HG03159 (cell line): Measurements from ENCODE around the gene KCTD4.
"Not testable (repeated sequence)": the region's sequence is repeated elsewhere in the genome, so short reads cannot be mapped to it uniquely, and the experiment has no call there.

Experiments used
- ATAC-seq: cut with Tn5 transposase; IDR thresholded peaks from one replicate; pipeline ENCODE4 v1.9.1; 2021; ENCODE audit warnings: mild to moderate bottlenecking, moderate library complexity; ENCODE audit not compliant: unreplicated experiment

Gene KCTD4

DNA sequence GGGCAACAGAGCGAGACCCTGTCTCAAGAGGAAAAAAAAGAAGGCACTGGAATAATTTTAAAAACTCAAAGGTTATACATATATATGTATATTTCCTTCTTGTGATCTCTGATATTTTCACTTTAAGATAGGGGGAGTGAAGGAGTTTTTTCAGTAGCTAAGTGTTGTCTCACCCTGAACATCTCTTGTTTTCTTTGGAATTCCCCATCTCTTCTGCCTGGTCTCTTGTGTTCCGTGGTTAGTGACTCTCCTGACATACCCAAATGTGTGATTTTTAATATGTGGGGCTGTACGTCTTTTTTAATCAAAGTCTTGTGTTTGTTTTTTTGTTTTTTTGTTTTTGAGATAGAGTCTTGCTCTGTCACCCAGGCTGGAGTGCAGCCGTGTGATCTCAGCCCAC is 15.3 kb upstream of the KCTD4 start:
- ATAC-seq: no peak

DNA sequence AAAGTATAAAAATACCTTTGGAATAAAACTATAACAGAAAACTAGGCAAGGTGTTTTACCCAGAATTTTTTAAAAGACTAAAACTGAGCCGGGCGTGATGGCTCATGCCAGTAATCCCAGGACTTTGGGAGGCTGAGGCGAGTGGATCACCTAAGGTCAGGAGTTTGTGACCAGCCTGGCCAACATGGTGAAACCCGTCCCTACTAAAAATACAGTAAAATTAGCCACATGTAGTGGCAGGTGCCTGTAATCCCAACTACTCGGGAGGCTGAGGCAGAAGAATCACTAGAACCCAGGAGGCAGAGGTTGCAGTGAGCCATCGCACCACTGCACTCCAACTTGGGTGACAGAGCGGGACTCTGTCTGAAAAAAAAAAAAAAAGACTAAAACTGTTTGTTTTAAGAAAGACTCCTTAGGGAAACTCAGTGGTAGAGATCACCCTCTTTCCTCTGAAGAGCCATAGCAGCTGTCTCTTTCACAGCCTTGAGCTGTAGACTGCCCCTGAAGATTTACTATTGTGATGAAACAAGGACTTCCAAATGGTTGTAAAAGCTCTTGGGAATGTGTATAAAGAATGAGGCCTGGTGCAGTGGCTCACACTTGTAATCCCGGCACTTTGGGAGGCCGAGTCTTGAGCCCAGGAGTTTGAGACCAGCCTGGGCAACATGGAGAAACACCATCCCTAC is 14.7 kb upstream of the KCTD4 start:
- no peak for ATAC-seq

DNA sequence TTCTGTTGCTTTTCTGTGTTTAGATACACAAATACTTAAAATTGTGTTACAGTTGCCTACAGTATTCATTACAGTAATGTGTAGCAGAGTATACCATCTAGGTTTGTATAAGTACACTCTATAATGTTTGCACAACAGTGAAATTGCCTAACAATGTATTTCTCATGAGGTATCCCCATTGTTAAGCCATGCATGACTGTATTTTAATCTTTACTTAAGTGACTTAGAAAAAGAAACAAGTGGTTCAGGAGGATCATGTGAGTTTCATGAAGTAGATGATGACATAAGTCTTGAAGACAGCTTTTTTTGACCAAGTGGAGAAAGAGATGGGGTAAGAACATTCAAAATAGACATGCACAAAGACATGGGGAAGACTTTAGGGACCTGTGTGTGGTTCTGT is 8.4 kb upstream of the KCTD4 start:
- no peak for ATAC-seq

DNA sequence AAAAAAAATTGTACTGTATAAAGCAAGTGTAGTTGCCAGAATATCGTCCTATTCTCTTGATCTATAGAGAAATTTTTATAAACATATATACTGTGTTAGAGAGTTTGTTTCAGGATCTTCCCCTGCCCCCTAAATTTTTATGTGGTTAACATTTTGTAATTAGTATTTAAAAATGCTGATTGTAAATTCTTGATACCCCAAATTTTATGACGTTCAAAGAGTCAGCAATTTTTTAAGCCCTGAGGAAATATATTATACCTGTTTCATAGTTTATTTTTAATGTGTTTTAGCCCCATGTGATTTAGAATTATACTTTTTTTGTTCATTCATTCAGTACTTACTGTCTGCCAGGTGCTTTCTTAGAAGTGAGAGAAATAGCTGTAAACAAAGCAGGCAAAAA is 7.3 kb upstream of the KCTD4 start:
- ATAC-seq: no peak

DNA sequence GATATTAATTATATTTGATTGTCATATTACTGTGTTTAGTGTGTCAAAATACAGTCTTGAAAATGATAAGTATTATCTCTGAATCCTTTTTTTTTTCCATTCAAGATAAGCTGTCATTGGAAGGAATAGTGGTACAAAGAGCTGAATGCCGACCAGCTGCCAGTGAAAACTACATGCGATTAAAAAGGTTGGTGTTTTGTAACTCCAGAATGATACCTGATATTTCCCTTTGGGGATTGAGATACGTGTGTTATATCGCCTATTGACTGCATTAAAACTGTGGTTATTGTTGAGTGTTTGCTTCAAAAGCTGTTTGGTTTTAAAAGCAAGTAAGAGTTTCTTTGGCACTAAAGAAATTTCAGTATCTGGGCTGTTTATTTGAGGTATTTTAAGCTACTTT is 6.5 kb upstream of the KCTD4 start:
- no peak for ATAC-seq

DNA sequence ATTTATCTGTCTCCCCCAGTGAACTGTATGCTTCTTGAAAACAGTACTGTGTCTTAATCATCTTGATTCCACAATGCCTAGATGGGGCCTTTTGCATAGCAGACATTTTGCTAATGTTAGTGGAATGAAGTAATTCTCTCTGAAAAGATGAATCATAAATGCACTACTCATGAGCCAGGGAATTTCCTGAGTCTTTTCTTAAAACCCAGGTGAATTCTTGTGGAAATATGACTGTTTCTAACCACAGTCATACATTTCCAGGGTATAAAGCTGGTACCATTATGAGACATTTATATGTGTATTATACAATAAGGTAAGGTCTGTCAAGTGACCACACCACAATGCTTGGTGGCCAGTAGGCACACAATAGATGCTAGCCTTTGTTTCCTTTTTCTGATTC is 5.5 kb upstream of the KCTD4 start:
- peak; percentile 52 for ATAC-seq

DNA sequence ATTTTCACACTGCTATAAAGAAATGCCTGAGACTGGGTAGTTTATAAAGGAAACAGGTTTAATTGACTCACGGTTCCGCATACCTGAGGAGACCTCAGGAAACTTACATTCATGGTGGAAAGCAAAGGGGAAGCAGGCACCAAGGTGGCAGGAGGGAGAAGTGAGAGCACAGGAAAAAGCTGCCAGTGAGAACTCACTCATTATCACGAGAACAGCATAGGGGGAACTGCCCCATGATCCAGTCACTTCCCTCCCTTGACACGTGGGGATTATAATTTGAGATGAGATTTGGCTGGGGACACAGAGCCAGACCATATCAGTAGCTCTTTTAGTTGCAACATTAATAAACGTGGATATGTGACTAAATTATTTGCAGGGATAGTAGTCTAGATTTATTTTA is 4.3 kb upstream of the KCTD4 start:
- no peak for ATAC-seq

DNA sequence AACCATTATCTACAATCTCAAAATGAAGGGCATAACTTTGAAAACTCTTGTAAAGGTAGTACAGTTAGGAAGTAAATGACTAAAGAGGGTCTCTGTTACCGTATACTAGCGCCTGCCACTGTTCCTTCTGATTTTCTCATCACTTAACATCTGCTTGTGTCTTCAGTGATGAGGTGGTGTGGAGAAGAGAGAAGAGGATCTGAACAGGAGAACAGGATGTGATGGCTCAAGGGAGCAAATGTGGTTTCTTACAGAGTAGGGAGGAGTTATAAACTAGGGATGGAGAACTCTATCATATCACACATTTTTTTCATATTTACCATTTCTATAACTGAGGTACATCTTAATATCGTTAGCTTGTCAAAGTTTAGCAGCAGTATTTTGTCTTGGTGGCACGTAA is 1.1 kb downstream of the KCTD4 start:
- no peak for ATAC-seq

DNA sequence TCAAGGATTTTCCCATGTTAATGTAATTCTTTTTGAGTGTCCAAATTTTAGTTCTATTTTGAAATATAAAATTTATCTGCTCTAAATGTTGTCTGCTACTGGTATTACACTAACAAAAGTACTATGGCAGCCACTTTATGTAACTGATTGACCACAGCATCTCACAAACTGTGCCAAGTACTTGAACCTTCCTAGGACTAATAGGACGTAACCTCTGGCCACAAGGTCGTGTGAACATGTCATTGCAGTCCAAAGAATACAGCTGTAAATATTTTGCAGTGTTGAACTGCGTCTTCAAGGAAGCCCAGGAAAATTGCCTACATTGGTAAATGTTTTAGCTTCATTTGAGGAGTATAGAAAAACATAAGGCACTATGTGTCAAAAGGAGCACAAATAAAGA is 1.9 kb downstream of the KCTD4 start:
- no peak for ATAC-seq

DNA sequence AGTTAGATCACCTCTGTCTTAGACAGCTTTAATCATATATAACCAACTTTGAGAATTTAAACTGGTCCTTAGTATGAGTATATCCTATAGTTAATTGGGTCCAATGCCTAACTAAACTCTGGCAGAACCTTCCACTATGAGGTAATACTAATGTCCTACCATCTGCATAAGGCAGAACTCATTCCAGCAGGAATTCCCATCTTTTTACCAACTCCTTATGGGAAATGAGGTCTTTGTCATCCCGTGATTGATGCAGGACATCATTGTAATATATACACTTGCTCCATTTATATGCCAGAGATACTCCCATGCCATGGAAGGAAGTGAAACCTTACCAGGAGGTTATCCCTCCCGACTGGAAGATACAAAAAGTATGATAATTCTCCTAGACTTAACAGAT is 2.8 kb downstream of the KCTD4 start:
- no peak for ATAC-seq

DNA sequence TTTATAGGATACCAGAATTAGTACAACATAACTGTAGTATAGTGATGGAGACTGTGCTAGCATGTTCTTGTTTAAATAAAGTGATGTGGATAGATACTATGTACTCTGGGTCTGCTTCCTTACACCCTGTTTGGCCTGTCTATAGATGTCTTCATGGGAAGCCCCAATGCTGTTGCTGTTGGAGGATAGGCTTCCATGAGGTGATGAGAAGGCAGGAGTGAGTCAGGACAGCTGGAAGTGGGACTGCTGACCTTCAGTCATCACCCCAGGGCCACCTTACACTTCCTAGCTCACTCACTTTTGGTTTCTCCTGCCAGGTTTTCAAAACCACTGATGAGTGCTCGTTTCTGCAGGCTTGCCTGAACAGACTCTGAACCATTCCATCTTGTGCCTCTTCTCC is 4.2 kb downstream of the KCTD4 start:
- ATAC-seq: no peak

DNA sequence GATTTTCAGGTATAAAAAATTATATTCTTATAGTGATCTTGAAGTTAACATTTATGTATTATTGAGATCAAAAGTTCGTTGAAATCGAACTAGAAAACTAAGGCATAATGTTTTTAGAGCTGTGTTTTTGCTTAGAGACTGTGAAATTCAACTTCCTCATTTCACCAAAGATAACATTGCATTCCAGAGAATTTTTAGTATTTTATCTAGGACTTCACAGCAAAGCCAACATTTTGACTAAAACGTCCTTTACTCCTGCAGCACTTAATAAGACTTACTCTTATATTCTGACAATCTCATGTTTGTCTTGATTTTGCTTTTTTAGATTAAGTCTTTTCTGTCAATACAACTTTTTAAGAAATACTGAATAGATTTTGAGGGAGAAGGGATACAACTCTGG is 4.7 kb downstream of the KCTD4 start:
- ATAC-seq: no peak

DNA sequence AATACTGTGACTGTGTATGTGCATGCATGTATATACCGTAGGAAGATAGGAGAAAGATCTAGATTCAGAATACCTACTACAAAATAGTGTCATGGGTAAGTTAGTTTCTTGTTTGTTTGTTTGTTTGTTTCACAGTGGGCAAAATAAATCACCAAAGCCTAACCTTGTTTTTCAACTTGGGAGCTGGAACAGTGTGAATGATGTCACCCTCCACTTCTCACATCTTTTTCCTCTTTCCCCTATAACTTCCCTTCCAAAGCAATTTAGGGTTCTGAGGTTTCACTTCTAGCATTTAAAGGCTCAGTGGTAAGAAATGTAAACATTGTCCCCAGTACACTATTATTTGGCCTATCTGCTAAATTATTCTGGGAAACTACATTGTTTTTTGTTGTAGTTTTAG is 5.4 kb downstream of the KCTD4 start:
- ATAC-seq: no peak

DNA sequence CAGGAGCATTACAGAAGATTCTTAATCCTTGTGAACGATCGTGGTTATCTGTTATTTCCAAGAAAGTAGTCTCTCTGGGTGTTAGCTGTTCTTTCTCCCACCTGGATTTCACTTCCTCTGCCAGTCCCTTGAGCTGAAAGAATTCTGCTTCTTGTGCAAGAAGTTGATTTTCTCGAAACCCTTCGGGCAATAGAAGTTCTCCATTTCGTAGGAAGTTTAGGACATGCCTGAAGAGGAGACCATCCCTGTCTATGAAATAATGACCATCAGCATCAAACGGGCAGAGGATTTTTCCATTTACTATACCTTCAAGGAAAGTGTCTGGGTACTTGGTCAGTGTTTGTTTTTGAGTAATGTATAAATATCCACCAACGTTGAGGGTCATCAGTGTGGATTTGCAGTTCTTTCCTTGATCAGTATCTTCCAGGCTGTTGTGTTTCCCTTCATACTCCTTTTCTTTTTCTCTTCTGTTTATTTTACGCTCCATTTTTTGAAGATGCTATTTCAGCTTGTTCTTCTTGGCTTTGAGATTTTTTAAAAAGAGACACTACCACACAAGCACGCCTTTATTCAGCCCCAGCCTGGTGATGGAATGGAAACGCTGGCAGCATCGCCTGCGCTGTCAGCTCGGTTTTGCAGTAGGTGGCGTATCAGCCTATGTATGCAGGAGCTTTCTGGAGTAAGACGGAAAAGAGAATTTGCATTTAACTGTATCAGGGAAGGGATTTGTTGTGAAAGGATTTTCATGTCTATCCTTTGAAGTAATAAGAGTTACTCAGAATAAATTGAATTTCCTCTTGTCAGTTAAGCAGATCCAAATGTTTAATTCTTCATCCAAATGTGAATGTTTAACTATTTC is 6.5 kb downstream of the KCTD4 start:
- no peak for ATAC-seq

DNA sequence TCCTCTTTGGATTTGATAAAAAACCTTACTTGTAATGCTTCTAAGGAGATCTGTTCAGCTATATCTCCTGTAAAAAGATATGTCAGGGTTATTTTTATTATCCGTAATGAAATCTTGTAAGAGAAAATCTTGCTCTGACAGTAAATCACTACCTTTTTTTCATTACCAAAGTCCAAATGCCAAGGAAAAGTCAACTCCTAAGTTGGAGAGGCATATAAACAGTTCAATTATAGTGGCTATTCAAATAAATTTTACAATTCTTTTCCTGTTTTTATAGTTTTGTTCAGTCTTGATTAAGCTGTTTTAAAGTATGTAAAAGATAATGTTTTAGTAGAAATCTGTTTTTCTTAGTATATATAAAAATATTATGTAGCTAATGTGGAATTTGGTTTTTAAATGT is 9.0 kb downstream of the KCTD4 start:
- ATAC-seq: no peak

DNA sequence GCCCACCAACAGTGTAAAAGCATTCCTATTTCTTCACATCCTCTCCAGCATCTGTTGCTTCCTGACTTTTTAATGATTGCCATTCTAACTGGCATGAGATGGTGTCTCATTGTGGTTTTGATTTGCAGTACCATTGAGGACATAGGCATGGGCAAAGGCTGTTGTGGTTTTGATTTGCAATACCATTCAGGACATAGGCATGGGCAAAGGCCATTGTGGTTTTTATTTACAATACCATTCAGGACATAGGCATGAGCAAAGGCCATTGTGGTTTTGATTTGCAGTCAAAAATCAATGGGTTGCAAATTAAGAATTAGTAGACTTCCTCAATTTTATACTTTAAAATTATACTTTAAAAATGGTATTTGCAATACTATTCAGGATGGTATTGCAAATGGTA is 11.3 kb downstream of the KCTD4 start:
- not testable (repeated sequence) for ATAC-seq

DNA sequence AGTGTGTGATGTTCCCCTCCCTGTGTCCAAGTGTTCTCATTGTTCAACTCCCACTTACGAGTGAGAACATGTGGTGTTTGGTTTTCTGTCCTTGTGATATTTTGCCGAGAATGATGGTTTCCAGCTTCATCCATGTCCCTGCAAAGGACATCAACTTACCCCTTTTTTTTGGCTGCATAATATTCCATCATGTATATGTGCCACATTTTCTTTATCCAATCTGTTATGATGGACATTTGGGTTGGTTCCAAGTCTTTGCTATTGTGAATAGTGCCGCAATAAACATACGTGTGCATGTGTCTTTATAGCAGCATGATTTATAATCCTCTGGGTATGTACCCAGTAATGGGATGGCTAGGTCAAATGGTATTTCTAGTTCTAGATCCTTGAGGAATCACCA is 11.8 kb downstream of the KCTD4 start:
- ATAC-seq: not testable (repeated sequence)

DNA sequence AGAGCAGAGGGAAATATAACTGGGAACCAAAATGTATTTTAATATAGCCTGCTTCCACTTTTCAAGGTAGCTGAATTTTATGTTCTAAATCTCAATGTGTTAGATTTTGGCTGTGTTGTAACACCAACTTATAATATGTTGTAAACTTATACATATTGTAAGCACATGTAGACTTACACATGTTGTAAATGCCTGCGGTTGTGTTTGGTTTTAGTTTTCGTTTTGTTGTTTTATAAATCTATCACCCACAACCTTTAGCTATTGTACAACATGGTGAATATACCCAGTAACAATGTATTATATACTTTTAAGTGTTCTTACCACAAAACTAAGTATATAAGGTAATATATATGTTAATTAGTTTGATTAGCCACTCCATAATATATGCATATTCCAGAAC is 15.6 kb downstream of the KCTD4 start:
- ATAC-seq: no peak

DNA sequence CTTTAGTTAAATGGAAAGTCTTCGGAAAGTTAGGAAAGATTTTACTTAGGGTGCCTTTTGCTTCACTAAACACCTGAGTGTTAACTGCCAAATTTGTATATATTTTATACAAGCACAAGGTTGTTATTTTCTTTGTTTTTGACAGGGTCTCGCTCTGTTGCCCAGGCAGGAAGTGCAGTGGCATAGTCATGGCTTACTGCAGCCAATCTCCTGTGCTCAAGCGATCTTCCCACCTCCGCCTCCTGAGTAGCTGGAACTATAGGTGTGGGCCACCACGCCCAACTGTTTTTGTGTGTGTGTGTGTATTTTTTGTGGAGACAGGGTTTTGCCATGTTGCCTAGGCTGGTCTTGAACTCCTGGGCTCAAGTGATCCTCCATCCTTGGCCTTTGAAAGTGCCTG is 16.2 kb downstream of the KCTD4 start:
- no peak for ATAC-seq

DNA sequence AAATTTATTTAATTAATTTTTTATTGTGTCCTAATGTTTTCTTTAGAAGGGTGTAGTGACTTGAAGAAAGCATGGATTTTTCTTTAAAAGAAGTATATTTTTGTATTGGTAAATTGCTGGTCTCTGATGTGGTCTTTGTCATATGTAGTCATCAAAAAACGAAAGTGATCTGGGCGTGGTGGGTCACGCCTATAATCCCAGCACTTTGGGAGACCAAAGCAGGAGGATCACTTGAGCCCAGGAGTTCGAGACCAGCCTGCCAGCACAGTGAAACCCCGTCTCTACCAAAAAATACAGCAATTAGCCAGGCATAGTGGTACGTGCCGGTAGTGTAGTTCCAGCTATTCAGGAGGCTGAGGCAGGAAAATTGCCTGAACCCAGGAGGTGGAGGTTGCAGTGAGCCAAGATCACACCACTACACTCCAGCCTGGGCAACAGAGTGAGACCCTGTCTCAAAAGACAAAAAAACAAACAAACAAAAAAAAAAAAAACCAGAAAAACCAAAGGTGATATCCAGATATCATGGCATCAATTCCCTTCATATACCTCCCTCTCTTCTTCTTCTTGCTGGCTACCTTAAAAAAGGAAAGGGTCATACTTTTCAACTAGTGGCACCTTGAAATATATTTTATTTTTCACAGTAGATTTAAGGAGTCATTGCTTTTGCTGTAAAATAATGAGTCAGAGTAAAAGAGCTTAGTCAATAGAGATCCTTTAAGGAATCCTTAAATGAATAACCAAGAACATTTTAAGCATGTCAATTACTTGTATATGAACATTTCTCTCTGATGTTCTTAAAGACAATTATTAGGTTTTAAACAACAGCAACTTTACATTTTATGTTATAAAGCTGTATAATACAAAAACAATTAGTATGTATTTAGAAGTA is 19.9 kb downstream of the KCTD4 start:
- ATAC-seq: no peak

DNA sequence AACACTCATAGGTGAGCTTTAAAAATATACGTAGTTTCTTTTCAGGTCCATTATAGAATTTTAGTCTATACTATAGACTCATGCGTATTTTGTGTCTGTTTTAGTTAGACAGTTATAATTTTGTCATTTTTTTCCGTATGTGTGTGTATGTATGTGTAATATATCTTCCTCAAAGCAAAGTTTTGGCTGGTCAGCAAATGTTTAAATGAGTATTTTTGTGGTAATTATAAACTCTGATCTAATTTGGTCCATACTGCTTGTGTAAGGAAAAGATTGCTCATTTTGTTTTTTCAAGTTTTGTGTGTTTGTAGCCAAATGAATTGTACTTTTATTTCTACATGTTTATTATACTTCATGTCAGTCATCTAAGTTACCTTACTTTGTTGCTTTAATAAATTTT is 20.5 kb downstream of the KCTD4 start:
- ATAC-seq: no peak

DNA sequence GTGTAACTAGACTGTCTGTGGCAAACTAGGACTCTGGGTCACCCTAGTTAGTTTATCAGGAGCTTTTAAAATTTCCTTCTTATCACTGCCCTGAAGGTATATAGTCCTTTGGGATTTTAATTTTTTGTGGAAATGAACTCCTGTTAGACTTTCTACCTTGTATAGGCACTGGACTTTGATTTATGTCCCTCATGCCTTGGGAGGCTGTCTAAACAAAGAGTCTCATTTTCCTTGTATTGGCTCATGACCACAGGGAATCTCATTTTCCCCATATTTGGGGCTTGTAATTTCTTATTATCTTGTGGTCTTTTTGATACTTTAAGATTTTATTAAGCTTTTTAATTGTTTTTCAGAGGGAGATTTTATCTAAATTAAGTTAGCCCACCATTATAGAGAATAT is 21.4 kb downstream of the KCTD4 start:
- no peak for ATAC-seq
